Subcutaneous abdominal adipose tissue (tissue), 5 donors: Measurements from ENCODE around the gene CBX2.

Source experiments
- H3K27ac ChIP-seq: one replicate; pipeline ENCODE4 v1.7.0; 2013; ENCODE audit warnings: low read depth, mild to moderate bottlenecking, inconsistent platforms, low read length, moderate library complexity
- H3K27me3 ChIP-seq, 5 donors: one replicate each; pipeline ENCODE4 v1.7.0; 2013; ENCODE audit warnings: low read length in 5 of 5, inconsistent platforms in 1 of 5; ENCODE audit not compliant: control insufficient read depth in 5 of 5, insufficient read depth in 4 of 5
- H3K36me3 ChIP-seq, 5 donors: one replicate each; pipeline ENCODE4 v1.7.0; 2013; ENCODE audit warnings: low read length in 5 of 5; ENCODE audit not compliant: control insufficient read depth in 5 of 5, insufficient read depth in 5 of 5
- H3K4me1 ChIP-seq, 5 donors: one replicate each; pipeline ENCODE4 v1.7.0; 2013; ENCODE audit warnings: low read length in 5 of 5, mild to moderate bottlenecking in 3 of 5, moderate library complexity in 1 of 5; ENCODE audit not compliant: control insufficient read depth in 5 of 5, insufficient read depth in 5 of 5
- H3K4me3 ChIP-seq, 5 donors: one replicate each; pipeline ENCODE4 v1.7.0; 2013; ENCODE audit warnings: low read length in 5 of 5, low read depth in 1 of 5
- H3K9ac ChIP-seq, 5 donors: one replicate each; pipeline ENCODE4 v1.7.0; 2013; ENCODE audit warnings: low read length in 5 of 5, mild to moderate bottlenecking in 4 of 5, moderate library complexity in 3 of 5
- H3K9me3 ChIP-seq, 5 donors: one replicate each; pipeline ENCODE4 v1.7.0; 2013; ENCODE audit warnings: low read length in 5 of 5; ENCODE audit not compliant: control insufficient read depth in 5 of 5
- donor health status: healthy.
- donor health status: healthy.
- donor health status: healthy.
- donor health status: healthy.
- donor health status: healthy.

The CBX2 gene

GRCh38 chr17:79829457-79829856, 51.5 kb downstream of the CBX2 start:
- no peak overlapping the region for H3K27ac ChIP-seq
- H3K4me1 ChIP-seq, result peaks cover 0 to 49% (median 27%) of the 10 kb centered on the region in 5 donors
- H3K36me3 ChIP-seq, result peaks cover 0 to 11% (median 7%) of the 10 kb centered on the region in 5 donors
- no peak overlapping the region for H3K4me3 ChIP-seq
- H3K27me3 ChIP-seq, result peaks cover 0 to 17% (median 9%) of the 10 kb centered on the region in 5 donors
- H3K9ac ChIP-seq, result no peak overlapping the region
- no peaks in the 10 kb centered on the region for H3K9me3 ChIP-seq

- Histone ChIP-seq H3K27ac (no peak overlapping the region), H3K27me3 (peaks cover 0 to 10% (median 9%) of the 10 kb centered on the region in 5 donors), H3K4me3 (no peak overlapping the region), H3K4me1 (peaks cover 0 to 49% (median 29%) of the 10 kb centered on the region in 5 donors), H3K36me3 (peaks cover 0 to 19% (median 15%) of the 10 kb centered on the region in 5 donors), H3K9me3 (no peaks in the 10 kb centered on the region), H3K9ac (peak overlapping the region in 1 of 5 donors; percentile 20)
Observed at GRCh38 chr17:79830303-79830702, 52.4 kb downstream of the CBX2 start.

GRCh38 chr17:79830763-79831264, 52.9 kb downstream of the CBX2 start:
- no peaks in the 10 kb centered on the region for H3K9me3 ChIP-seq
- peaks cover 0 to 49% (median 33%) of the 10 kb centered on the region in 5 donors for H3K4me1 ChIP-seq
- peaks cover 0 to 10% (median 9%) of the 10 kb centered on the region in 5 donors for H3K27me3 ChIP-seq
- no peak overlapping the region for H3K27ac ChIP-seq
- H3K4me3 ChIP-seq, result no peak overlapping the region
- peak overlapping the region in 1 of 5 donors; percentile 20 for H3K9ac ChIP-seq
- H3K36me3 ChIP-seq, result peaks cover 0 to 21% (median 16%) of the 10 kb centered on the region in 5 donors

DNA sequence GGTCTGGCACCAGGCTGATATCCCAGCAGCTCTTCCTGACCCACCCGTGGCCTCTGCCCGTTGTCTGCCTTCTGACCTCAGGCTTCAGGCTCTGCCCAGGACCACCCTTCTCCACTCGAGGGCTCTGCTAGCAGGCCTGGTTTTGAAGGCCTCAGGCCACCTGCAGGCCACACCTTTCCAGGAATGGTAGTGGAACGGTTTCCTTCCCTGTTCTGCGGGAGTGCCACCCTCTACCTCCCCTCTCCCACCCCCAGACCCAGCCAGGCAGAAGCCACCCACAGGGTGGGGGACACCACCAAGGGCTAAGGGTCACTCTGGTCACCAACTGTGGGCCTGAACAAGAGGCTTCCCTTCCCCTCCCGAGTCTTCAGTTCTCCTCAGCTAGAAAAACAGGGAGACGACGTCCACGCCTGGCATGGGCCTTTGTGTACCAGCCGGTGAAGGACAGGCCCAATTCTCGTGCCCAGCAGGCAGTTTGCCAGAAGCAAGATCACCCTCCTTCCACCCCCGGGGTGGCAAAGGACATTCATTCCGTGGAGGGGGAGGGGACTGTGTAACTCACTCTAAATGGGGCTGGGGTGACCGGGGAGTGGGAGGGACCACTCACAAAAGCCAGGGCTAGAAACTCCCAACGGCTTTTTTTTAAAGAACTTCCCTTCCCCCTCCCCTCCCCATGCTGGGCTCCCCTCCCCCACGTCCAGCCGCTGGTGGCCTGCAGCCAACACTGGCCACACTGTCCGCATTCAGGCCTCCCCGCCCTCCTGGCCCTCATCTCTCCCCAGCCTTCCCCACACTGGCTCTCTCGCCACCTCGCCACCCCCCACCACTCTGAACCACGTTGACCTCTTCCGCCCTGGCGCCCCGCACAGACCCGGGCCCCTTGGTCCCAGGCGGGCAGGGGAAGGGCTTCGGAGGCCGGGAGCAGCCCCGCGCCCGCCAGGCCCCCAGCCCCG, 53.6 kb downstream of the CBX2 start:
- peaks cover 0 to 21% (median 16%) of the 10 kb centered on the region in 5 donors for H3K36me3 ChIP-seq
- peaks cover 0 to 8% (median 4%) of the 10 kb centered on the region in 5 donors for H3K27me3 ChIP-seq
- no peak overlapping the region for H3K27ac ChIP-seq
- peak overlapping the region in 1 of 5 donors; percentile 33 for H3K9ac ChIP-seq
- peaks cover 0 to 49% (median 39%) of the 10 kb centered on the region in 5 donors for H3K4me1 ChIP-seq
- no peaks in the 10 kb centered on the region for H3K9me3 ChIP-seq
- peak overlapping the region in 2 of 5 donors; percentile 34 to 44 for H3K4me3 ChIP-seq

- peak overlapping the region in 2 of 5 donors; percentile 34 to 44 for H3K4me3 ChIP-seq
- no peak overlapping the region for H3K27ac ChIP-seq
- peaks cover 0 to 52% (median 45%) of the 10 kb centered on the region in 5 donors for H3K4me1 ChIP-seq
- peaks cover 0 to 21% (median 16%) of the 10 kb centered on the region in 5 donors for H3K36me3 ChIP-seq
- H3K27me3 ChIP-seq, result no peaks in the 10 kb centered on the region
- H3K9me3 ChIP-seq, result no peaks in the 10 kb centered on the region
- H3K9ac ChIP-seq, result peak overlapping the region in 1 of 5 donors; percentile 52
Observed at GRCh38 chr17:79832218-79833109, 54.5 kb downstream of the CBX2 start.

DNA sequence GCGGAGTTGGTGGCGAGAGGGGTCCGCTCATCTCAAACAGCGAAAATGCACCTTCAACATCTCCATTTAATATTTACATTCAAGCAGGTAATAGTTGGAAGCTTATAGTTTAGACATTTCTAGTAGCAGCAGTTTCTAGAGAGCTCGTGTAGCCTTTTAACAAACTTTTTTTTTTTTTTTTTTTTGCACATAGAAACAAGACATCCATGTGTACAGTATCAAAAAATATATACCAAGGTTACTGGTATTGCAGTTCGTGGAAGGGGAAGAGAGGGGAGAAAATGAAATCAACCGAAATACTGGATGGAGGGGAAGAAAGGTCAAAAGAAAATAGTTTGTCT, 55.1 kb downstream of the CBX2 start:
- H3K9ac ChIP-seq, result no peak overlapping the region

DNA sequence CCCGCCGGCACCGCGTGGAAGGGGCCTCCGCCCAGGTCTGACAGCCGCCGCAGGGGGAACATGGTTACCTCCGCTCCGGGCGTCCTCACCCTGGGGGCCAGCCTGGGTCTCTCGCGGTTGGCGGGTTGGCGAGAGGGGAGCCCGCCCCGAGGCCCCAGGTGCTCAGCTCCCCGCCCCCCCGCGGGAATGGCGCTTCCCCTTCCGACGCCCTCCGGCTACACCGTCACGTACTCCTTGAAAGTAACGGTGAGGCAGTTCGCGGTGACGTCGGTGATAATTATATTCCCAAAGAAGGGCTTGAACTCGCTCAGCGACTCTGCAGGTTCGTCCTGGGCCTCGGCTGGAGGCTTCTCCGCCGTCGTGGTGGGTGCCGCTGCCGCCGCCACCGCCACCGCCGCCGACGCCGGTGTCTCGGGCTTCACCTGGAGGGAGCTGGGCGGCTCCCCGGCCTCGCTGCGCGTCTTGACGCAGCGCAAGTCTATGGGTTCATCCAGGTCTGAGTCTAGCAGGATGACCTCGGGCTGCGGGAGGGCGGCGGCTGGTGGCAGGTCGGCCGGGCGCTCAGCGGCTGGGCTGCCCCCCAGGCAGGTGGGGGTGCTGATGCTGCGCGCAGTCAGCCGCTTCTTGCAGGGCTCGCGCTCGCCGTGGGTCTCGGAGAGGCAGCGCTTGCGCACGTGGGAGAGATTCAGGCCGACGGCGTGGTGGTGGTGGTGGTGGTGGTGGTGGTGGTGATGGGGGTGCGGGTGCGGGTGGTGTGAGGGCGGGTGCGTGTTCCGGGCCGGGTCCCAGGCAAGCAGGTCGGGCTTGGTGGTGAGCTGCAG, 56.0 kb downstream of the CBX2 start:
- Histone ChIP-seq H3K9ac (no peak overlapping the region), H3K36me3 (peaks cover 0 to 21% (median 16%) of the 10 kb centered on the region in 5 donors), H3K9me3 (no peaks in the 10 kb centered on the region), H3K27me3 (no peaks in the 10 kb centered on the region), H3K4me3 (no peak overlapping the region), H3K4me1 (peaks cover 0 to 60% (median 55%) of the 10 kb centered on the region in 5 donors), H3K27ac (no peak overlapping the region)

More for the DNA sequence above, 55.1 kb downstream of the CBX2 start:
- Histone ChIP-seq H3K4me3 (peak overlapping the region in 1 of 5 donors; percentile 44), H3K27me3 (no peaks in the 10 kb centered on the region), H3K27ac (no peak overlapping the region), H3K36me3 (peaks cover 0 to 21% (median 16%) of the 10 kb centered on the region in 5 donors), H3K9me3 (no peaks in the 10 kb centered on the region), H3K4me1 (peaks cover 0 to 58% (median 51%) of the 10 kb centered on the region in 5 donors)

DNA sequence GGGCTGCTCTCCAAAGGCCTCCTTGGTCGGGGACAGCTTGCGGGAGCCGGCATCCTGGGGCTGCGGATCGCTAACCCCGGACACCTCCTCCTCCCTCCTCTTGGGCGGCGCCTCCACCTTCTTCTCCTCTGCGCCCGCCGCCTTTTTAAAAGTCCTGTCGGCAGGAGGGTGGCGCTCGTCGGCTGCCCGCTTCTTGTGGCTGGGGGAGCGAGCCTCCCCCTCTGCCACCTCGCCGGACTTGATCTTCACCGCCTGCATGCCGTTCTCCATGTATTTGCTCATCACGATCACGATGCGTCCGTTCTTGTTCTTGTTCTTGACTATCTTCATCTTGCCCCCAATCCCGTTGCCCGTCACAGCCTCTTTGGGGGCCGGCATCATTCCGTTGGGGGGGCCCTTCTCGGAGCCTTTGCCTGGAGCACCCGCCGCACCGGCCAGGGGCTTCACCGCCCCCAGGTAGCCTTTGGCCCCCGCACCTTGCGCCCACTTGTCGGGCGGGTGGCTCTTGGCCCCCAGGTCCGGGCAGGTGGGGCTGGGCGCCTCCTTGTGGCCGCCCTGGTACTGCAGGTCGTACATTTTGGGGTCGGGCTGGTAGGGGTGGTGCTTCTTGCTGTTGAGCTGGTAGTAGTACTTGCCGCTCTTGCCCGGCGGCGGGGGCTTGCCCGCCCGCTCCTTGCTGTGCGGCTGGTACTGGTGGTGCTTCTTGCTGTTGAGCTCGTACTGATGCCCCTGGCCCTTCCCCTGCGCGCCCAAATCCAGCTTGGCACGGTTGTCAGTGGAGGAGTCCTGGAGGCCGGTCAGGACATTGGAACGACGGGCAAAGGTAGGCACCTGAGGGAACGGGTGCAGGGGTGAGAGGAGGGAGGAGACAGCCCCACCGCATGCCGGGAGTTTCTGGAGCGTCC, 56.9 kb downstream of the CBX2 start:
- H3K4me1 ChIP-seq, result peaks cover 0 to 63% (median 58%) of the 10 kb centered on the region in 5 donors
- no peak overlapping the region for H3K9ac ChIP-seq
- no peaks in the 10 kb centered on the region for H3K9me3 ChIP-seq
- peaks cover 0 to 21% (median 16%) of the 10 kb centered on the region in 5 donors for H3K36me3 ChIP-seq
- no peak overlapping the region for H3K4me3 ChIP-seq
- H3K27ac ChIP-seq, result no peak overlapping the region
- no peaks in the 10 kb centered on the region for H3K27me3 ChIP-seq
